ENCODE data around the gene MOSPD3.
"Not testable (repeated sequence)": the region's sequence is repeated elsewhere in the genome, so short reads cannot be mapped to it uniquely, and the experiment has no call there.

MOSPD3 gene, protein sequence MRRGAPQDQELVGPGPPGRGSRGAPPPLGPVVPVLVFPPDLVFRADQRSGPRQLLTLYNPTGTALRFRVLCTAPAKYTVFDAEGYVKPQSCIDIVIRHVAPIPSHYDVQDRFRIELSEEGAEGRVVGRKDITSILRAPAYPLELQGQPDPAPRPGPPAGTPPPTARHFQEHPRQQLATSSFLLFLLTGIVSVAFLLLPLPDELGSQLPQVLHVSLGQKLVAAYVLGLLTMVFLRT

DNA sequence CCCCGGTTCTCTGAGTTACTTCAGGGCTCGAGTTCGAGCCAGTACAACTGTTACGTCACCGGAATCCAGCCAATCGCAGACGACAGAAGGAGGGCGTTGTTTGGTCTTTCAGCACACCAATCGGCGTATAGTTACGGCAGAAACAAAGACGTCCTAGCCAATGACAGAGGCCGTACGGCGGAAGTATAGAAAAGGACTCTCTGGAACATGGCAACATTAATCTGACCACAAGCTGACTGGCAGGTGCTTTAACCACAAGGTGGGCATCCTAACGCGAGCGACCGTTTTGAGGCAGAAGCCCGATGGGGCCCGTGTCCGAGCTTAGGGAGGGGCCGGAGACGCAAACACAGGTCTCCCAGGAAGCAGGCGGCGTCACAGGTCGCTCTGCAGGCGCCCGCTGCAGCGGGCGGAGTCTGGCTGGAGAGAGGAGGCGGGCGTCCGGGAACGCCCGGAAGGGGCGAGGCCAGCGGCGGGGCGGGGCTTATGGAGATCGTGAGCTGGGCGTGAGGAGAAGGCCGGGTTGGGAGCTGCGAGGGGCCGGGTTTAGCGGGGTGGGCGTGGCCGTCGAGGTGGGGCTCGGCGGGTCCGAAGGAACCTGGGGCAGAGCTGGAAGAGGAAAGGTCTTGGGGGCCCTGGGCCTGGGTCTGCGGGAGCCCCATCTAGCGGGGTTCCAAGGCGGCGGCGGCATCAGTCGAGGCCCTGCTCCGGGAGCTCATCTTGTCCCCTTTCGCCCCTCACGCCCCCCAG, at the start of gene MOSPD3:
TSS of gene MOSPD3 (plus strand) at position 558 of the 747 bp plus-strand sequence. CDS start 252 bp downstream, outside the sequence.
- peak; percentile 99 for DNase-seq

GRCh38 chr7:100563100-100563564, 49.2 kb upstream of the MOSPD3 start:
- no peak for DNase-seq

GRCh38 chr7:100563809-100564400, 48.4 kb upstream of the MOSPD3 start:
- peak; percentile 57 for DNase-seq

- DNase-seq = not testable (repeated sequence)
Observed at GRCh38 chr7:100564405-100564804, 47.9 kb upstream of the MOSPD3 start.

GRCh38 chr7:100565133-100565571, 47.2 kb upstream of the MOSPD3 start:
- DNase-seq = no peak

DNA sequence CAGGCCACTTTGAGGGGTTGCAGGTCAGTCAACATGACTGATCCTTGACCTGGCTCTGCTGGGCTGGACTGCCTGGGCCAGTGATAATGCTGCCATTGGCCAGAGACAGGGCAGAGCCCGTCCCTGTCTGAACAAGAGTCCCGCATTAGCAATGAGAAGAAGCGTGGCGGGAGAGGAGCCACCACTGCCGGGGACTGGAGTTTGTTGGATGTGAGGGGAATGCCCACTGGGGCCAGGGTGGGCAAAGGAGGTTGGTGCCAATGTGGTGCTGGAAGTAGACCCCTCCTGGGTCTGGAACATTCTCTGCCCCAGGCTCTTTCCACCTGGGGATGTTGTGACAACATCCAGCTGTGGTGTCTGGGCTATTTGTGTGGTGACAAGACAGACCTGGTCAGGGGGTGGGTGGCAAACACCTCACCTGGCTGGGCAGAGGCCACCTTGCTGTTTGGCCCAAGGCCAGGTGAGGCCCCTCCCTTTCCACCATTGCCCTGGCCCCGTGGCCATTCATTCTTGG, 46.3 kb upstream of the MOSPD3 start:
- DNase-seq = no peak

- no peak for DNase-seq
Observed at GRCh38 chr7:100567031-100567730, 45.2 kb upstream of the MOSPD3 start.

GRCh38 chr7:100567751-100568175, 44.6 kb upstream of the MOSPD3 start:
- no peak for DNase-seq

DNA sequence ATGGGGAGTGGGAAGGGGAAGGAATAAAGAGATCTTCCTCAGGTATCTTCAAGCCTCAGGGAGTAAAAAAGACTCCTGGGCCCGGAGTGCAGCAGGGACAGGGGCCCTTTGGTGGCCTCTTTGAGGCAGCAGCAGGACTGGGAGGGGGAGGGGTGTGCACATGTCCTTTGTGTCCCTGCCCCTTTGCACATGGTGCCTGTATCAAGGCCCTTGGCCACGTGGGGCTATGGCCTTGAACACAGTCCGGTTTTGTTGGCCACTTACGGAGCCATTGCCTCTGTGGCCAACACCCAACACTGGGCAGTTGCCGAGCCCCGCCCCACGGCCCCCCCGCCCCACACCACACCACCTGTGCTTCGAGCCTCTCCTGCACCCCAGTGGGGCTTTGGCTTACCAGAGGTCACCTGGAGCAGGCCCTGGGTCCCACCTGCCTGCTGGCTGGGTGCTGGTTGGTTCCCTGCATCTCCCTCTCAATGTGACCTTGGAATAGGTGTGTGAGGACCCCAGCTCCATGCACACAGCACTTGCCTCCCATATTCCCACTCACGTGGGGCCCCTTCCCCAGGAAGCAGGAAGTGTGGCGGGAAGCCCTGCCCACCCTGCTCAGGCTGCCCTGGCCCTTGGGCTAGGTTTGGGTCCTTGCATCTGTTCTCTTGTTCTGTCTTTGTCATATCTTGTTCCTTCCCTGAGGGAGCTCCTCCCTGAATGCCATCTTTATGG, 44.0 kb upstream of the MOSPD3 start:
- no peak for DNase-seq

DNA sequence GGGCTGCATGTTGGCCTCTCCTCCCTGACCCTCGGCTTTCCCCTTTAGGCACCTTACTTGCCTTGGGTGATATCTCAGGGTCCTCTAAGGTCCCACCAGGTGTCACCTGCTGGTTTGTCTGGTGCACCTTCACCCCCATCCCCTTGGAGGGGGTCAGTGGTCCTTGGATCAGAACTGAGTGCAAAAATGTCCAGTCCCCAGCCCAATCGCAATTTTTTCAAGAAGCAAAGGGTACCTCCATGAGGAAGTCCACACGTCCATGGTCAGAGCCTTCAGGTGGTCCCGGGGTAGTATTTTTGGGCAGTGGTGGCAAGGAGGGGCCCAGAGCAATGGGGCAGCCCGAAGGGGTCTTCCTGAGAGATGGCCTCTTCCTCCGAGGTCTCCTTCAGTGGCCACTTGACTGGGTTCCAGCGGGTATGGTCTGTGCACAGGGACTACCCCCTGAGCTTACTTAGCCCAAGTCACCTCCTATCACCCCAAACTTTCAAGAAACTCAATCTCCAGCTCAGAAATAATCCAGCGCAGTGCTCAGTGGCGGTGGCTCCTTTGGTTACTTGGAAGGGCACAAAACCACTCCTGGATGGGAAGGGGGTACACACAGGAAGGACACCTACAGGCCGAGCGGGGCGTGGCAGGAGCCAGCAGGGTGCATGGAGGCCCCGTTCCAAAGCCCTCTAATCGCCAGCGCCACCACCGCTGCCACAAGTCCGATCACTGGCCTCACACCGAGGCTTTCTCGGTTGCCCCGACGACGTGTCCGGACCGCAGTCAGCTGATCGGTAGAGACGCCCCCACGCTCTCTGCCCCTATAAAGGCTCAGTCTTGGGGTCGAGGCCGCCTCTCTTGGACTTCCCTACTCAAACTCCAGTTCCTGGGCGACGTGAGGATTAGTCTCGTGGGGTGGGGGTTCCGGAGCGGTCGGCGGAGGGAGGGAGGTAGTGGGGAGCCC, 43.2 kb upstream of the MOSPD3 start:
- peak; percentile 48 for DNase-seq

DNA sequence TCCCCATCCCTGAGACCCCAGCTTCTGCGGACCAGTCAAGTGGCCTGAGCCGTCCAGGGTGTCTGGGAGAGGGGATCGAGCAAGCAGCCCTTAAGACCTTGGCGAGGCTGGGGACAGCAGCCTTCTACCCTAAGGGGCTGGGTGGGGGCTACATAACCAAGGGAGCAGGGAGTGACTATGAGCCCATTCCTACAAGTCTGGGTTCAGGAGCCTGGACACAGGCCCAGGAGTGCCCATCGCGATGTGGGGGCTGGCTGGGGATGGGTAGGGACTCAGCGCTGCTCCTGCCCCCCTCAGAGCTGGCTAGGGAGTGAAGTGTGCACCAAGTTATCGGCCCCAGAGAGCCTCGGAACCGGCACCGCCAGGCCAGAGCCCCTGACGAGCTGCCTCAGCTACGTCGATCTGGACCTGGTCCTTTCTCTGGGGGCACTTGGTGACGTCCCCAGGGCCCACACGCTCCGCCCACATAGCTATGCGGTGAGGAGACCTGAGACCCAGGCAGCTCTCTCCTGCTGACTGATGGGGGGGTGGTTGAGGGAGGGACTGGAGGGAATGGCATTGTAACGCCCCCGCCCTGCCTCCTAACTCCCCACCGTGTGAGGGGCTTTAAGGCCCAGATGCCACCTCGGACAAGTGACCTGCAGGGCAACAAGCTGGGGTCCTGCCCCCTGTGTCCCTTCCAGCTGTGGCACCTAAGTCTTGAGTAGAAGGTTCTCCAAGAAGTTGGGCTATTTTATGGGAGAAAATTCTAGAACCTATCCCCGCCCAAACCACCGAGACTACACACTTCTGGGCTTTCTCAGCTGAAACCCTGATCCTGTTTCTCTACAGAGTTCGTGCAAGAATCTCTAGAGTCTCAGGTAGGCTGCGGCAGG, 41.1 kb upstream of the MOSPD3 start:
- DNase-seq = no peak

DNA sequence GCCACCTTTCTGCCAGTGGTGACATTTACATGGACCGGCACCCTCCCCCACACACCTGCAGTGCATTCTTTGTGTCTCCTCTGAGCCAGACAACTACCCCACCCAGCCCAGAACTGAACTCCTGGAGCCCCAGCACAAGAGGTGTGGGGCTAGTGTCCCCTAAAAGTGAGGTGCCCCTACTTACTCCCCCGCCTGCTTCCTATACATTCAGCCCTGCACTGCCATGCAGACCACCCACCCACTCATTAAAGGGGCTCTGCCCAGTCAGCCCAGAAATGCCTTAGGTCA, 40.6 kb upstream of the MOSPD3 start:
- no peak for DNase-seq

DNA sequence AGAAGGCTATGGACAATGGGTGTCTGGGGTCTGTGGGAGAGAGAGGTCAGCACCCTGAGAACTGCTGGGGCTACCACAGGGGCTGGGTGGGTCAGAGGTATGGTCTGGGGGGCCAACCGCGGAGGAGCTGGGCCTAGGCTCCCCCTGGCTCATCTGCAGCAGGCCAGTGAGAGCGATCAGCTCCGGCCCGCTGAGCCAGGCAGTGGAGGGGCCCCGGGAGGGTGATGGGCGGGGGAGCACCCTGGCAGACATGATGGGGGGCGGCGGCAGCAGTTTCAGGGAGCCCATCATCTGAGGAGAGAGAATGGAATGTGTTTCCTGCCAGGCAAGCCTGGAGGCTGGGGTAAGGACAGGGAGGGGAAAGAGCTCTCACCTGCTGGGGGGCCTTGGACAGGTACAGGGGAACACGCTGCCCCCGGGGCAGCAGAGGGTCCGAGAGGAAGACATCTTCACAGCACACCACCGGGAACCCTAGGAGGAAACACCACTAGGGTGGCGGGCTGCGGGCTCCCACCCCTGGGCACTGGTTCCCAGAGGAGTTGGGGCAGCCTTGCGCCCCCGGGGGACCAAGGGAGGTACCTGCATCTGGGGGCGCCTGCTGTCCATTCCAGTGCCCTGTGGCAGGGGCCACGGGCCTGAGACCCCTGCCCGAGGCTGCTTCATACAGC, 39.9 kb upstream of the MOSPD3 start:
- DNase-seq = no peak

- no peak for DNase-seq
Observed at GRCh38 chr7:100572949-100573675, 39.2 kb upstream of the MOSPD3 start.

DNA sequence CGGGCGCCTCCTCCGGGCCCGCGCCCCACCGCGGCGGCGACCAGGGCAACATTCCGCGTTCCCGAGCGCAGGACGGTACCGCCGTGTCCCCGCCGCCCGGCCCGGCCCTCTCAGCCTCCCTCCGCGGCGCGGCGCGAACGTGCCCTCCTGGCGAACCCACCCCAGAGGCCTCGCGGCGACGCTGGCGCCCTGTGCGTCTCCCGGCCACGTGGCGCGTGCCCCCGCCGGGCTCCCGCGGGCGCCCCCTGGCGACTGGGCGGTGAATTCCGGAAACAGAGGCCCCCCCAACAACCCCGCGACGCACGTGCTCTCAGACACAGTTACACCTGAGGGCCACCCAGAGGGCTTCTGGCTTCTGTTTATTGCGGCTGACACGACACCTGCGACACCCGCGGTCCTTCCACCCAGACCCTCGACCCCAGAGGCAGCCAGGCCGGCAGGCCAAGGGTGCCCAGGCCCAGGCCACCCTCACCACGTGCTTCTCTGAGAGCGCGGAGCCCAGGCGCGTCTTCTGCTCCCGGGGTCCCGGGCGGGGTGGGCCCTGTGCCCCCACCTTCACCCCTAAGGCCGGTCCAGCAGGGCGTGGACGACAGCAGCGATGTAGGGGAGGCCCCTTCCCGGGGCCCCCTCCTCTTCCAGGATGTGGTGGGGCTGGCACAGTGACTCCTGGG, 38.5 kb upstream of the MOSPD3 start, which contains the start of gene SAP25:
TSS of gene SAP25 (minus strand) at position 210 of the 671 bp plus-strand sequence. CDS start at position 52, 158 bp downstream.
- DNase-seq = no peak

GRCh38 chr7:100574362-100575205, 37.8 kb upstream of the MOSPD3 start:
- no peak for DNase-seq

GRCh38 chr7:100575206-100575631, 37.1 kb upstream of the MOSPD3 start:
- DNase-seq = no peak
